C4-2B (cell line): Measurements from ENCODE around the gene KCNIP1.

Experiments
- H3K27ac ChIP-seq: fragments of 450-650 bp; 2 replicates; pipeline ENCODE4 v1.5.1; 2017
- ZFX ChIP-seq: fragments of 450-650 bp; IDR thresholded peaks from 2 replicates; pipeline ENCODE4 v1.6.1; 2017
- TF ChIP-seq, protein P1 (sequence below): fragments of 450-650 bp; conservative IDR thresholded peaks from 2 replicates; pipeline ENCODE4 v1.5.1; 2017; ENCODE audit warnings: mild to moderate bottlenecking

Gene KCNIP1

DNA sequence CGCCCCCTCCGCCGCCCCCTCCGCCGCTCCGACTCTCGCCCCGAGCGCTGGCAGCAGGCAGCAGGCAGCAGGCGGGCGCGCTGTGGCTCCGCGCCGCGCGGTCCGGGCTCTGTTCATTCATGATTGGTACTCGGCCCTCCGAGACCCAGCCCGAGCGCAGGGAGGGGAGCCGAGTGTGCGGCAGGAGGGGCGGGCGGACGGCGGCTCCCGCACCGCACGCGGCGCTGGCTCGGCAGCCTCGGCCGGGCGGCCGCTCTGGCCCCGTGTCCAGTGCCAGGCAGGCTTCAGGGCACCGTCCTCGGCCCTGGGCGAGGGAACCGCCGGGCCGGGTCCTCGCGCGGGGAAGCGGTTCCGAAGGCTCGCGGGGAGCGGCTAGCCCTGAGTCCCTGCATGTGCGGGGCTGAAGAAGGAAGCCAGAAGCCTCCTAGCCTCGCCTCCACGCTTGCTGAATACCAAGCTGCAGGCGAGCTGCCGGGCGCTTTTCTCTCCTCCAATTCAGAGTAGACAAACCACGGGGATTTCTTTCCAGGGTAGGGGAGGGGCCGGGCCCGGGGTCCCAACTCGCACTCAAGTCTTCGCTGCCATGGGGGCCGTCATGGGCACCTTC, at the start of gene KCNIP1:
TSS of gene KCNIP1 (plus strand) at position 31 of the 607 bp plus-strand sequence.
- TF ChIP-seq ZFX = no peak
- TF ChIP-seq, protein P1, sequence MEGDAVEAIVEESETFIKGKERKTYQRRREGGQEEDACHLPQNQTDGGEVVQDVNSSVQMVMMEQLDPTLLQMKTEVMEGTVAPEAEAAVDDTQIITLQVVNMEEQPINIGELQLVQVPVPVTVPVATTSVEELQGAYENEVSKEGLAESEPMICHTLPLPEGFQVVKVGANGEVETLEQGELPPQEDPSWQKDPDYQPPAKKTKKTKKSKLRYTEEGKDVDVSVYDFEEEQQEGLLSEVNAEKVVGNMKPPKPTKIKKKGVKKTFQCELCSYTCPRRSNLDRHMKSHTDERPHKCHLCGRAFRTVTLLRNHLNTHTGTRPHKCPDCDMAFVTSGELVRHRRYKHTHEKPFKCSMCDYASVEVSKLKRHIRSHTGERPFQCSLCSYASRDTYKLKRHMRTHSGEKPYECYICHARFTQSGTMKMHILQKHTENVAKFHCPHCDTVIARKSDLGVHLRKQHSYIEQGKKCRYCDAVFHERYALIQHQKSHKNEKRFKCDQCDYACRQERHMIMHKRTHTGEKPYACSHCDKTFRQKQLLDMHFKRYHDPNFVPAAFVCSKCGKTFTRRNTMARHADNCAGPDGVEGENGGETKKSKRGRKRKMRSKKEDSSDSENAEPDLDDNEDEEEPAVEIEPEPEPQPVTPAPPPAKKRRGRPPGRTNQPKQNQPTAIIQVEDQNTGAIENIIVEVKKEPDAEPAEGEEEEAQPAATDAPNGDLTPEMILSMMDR = no peak

DNA sequence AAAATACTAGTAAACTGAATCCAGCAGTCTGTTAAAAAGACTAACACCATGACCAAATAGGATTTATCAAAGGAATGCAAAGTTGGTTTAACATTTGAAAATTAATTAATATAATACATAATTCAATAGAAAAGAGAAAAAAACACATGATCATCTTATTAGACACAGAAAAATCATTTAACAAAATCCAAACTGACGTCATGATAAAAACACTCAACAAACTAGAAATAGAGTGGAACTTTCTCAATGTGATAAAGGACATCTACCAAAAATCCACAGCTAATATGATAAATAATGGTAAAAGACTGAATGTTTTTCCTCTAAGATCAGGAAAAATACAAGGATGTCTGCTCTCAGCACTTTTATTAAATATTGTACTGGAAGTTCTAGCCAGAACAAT, 40.4 kb upstream of the KCNIP1 start:
- H3K27ac ChIP-seq = no peak overlapping the region
- TF ChIP-seq, protein P1 = no peak
- TF ChIP-seq ZFX = no peak

More for the DNA sequence above, at the start of gene KCNIP1:
- H3K27ac ChIP-seq = no peak within 1 kb of the TSS

DNA sequence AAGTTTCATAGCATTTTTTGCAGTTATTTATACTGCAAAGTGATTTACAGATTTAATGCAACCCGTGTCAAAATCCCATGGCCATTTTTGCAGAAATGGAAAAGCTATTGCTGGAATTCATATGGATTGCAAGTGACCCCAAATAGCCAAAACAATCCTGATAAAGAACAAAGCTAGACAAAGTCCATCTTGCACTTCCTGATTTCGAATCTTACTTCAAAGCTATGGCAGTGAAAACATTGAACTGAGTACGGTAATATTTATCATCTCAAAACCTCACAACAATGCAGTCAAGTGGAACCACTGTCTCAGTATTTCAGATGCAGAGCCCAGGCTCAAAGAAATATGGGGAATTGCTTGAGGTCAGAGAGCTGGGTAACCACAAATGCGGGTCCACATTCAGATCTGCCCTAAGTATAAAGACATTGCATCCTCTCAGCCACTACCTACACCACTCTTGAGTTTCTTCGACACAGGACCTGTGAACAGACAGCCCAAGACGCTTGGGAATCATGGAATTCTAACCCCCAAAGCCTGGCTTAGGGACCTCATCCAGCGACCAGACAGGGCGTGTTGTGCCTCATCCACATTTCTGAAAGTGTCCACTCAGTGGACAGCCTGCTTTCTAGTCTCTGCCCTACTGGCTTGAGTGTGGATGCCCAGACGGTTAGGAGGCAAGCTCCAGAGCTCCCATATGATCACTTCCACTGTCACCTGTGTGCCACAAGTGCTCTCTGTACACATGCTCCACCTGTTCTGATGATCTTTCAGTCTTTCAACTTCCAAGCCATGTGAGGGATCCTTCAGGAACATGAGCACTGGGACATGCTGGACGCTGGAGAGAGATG, 39.3 kb upstream of the KCNIP1 start:
- no peak overlapping the region for H3K27ac ChIP-seq
- TF ChIP-seq, protein P1 = no peak
- no peak for TF ChIP-seq ZFX

DNA sequence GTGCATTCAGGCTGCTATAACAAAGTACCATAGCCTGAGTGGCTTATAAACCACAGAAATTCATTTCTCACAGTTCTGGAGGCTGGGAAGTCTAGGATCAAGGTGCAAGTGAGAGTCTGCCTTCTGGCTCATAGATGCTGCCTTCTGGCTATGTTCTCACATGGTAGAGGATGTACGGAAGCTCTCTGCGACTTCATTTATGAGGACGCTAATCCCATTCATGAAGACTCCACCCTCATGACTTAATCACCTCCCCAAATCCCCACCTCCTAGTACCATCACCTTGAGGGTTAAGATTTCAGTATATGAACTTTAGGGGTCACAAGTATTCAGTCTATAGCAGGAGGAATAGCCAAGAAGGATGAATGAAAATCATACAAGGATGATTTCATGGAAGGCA, 37.3 kb upstream of the KCNIP1 start:
- TF ChIP-seq, protein P1 = no peak
- no peak for TF ChIP-seq ZFX
- H3K27ac ChIP-seq = no peak overlapping the region

DNA sequence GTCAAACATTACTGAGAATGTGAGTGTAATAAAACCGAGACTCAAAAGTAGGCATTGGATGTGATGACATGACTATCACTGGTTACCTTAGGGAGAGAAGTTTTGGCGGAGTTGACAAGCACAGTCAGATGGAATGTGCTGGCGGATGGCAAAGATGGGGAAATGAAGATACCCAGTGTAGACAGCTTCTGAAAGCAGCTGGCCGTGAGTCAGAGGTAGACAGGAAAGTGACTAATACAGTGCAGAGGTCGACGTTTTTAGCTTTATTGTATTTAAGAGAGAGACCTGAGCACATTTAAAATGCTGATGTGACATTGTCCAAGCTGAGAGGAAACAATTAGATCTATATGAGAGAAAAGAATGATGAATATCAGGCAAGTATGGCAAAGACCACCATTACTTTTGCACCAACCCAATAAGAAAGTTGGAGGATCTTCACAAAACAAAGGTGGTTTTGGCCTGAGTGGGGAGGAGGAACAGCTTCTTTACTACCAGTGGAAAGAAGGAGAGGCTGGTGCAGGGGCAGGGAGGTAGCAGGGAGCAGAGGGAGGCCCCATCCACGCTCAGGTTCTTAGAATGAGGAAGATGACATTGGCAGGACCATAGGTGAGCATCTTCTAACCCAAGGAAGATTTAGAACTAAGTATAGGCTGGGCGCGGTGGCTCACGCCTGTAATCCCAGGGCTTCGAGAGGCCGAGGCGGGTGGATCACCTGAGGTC, 36.7 kb upstream of the KCNIP1 start:
- no peak for TF ChIP-seq ZFX
- TF ChIP-seq, protein P1 = no peak
- no peak overlapping the region for H3K27ac ChIP-seq

DNA sequence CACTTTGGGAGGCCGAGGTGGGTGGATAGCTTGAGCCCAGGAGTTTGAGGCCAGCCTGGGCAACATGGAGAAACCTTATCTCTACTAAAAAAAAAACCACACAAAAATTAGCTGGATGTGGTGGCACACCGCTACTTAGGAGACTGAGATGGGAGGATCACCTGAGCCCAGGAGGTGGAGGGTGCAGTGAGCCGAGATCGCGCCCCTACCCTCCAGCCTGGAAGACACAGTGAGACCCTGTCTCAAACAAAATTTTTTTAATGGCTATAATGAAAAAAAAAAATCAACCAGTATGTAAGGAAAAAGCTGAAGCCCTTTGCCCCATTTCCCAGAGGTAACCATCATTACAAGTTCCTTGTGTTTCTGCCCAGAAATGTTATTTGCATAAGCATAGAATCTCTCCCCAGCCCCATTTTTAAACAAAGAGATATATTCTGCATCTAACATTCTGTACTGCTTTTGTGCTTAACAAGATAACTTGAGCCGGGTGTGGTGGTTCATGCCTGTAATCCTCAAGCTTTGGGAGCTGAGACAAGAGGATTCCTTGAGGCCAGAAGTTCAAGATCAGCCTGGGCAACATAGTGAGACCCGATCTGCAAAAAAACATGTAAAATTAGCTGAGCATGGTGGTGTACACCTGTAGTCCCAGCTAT, 35.1 kb upstream of the KCNIP1 start:
- no peak overlapping the region for H3K27ac ChIP-seq
- TF ChIP-seq, protein P1 = no peak
- TF ChIP-seq ZFX = no peak
